Activated CD4-positive, alpha-beta T cell treated with anti-CD3 and anti-CD28 coated beads, Interleukin-2, amount 10 ng/mL, durations not matched to agents 7 days and 5 days (primary cell): ENCODE measurements around the gene MYO1B. TPM values are rescaled to one million over a fixed set of nuclear protein-coding genes. Genes with fewer than 3 reads are reported as not detected.
"Not testable (repeated sequence)": the region's sequence is repeated elsewhere in the genome, so short reads cannot be mapped to it uniquely, and the experiment has no call there.

Experiments
- CTCF ChIA-PET: fragments of 350-600 bp; sonication (Branson Sonifier 250); formaldehyde crosslinking; loops from one replicate; lab custom pipeline; 2021; ENCODE audit warnings: antibody characterized with exemption; lab: Charles Lee
- POLR2A ChIA-PET: fragments of 350-600 bp; sonication (Branson Sonifier 250); formaldehyde crosslinking; loops from one replicate; lab custom pipeline; 2021; ENCODE audit warnings: antibody characterized with exemption; lab: Charles Lee
- DNase-seq: peaks from one replicate; pipeline ENCODE4 v3.0.0-alpha.2; 2020
- H3K27ac Mint-ChIP-seq: one replicate; pipeline ENCODE4 v1.8.0; 2021; ENCODE audit warnings: mild to moderate bottlenecking, moderate library complexity, mixed read lengths
- H3K27me3 Mint-ChIP-seq: one replicate; pipeline ENCODE4 v1.8.0; 2021; ENCODE audit warnings: mixed read lengths
- H3K36me3 Mint-ChIP-seq: one replicate; pipeline ENCODE4 v1.8.0; 2021; ENCODE audit warnings: low read depth, mixed read lengths
- H3K4me1 Mint-ChIP-seq: one replicate; pipeline ENCODE4 v1.8.0; 2021; ENCODE audit warnings: mixed read lengths
- H3K4me3 Mint-ChIP-seq: one replicate; pipeline ENCODE4 v1.8.0; 2021; ENCODE audit warnings: mild to moderate bottlenecking, moderate library complexity, mixed read lengths
- H3K9me3 Mint-ChIP-seq: one replicate; pipeline ENCODE4 v1.8.0; 2021; ENCODE audit warnings: mixed read lengths
- total RNA-seq, 2 experiments: library from RNA; stranded (reverse); gene quantifications; one replicate each; pipeline ENCODE4 v1.2.3, GENCODE V29; 2021

Gene MYO1B
- total RNA-seq, 2 experiments from 2014 or later, result 0.74 to 0.98 TPM

DNA sequence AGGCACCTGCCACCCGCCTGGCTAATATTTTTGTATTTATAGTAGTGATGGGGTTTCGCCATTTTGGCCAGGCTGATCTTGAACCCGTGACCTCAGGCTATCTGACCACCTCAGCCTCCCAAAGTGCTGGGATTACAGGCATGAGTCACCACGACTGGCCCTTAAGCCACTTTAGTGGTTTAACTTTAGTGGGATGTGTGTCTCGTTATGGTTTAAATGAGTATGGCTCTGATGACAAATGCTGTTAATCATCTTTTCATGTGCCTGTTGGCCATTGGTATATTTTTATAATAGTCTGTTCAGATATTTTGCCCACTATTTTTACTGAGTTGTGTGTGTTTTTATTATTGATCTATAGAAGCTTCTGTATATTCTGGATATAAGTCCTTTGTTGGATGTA is 205.9 kb downstream of the MYO1B start:
- CTCF ChIA-PET, result no interaction called here
- H3K27me3 Mint-ChIP-seq, result peaks cover 8% of the 10 kb centered on the region
- no peaks in the 10 kb centered on the region for H3K4me1 Mint-ChIP-seq
- H3K36me3 Mint-ChIP-seq, result no peaks in the 10 kb centered on the region
- DNase-seq, result no peak
- H3K27ac Mint-ChIP-seq, result no peak overlapping the region
- H3K4me3 Mint-ChIP-seq, result no peak overlapping the region
- POLR2A ChIA-PET, result no interaction called here
- no peaks in the 10 kb centered on the region for H3K9me3 Mint-ChIP-seq

DNA sequence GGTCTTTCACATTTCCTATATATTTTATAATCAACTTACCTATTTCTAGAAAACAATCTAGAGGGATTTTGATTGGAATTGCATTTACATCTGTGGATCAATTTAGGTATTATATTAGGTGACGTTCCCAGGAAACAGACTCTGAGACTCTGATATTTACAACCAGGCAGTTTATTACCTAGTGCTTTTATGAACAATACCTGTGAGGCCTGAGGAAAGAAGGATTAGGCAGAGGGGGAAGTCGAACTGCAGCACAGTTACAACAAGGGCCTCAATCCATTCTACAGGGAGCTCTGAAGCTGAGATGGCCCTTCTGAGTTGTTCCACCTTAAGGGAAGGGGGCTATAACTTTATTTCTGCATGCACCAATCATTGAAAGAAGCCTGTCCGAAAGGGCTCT is 206.9 kb downstream of the MYO1B start:
- ChIA-PET CTCF (no interaction called here), POLR2A (no interaction called here)
- H3K36me3 Mint-ChIP-seq, result no peaks in the 10 kb centered on the region
- H3K9me3 Mint-ChIP-seq, result no peaks in the 10 kb centered on the region
- H3K4me1 Mint-ChIP-seq, result no peaks in the 10 kb centered on the region
- peaks cover 5% of the 10 kb centered on the region for H3K27me3 Mint-ChIP-seq
- H3K4me3 Mint-ChIP-seq, result no peak overlapping the region
- H3K27ac Mint-ChIP-seq, result no peak overlapping the region
- DNase-seq, result no peak

DNA sequence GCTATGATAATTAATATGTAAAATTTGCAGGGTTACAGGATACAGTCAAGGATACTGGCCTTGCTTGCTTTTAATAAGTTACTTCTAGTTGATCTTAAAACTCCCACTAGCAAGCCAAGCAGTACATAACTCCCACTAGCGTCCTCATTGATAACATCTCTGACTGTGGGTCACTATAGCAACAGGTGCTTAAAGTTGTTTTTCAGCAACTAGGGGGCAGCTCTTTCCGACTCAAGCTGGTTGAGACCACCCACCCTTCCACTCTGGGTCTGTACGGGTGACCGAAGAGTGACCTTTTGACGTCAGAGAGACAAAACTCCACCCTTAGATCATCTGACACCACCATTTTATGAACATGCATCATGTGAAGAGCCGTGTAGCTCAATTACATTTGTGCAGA is 208.6 kb downstream of the MYO1B start:
- CTCF ChIA-PET, result interaction anchor here (1.0 kb wide), 1 partner anchor 14 kb away, joined by 3 read pairs; no protein-coding TSS in a partner anchor
- no peaks in the 10 kb centered on the region for H3K4me1 Mint-ChIP-seq

DNA sequence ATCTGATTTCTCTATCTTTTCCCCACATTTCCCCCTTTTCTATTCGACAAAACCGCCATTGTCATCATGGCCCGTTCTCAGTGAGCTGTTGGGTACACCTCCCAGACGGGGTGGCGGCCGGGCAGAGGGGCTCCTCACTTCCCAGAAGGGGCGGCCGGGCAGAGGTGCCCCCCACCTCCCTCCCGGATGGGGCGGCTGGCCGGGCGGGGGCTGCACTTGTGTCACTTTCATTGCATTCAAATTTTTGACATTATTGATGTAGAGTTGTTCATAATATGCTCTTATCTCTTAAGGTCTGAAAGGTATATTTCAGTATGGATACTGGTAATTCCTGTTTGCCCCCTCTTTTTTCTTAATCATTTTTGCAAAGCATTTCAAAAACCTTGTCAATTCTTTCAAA is 211.3 kb downstream of the MYO1B start:
- not testable (repeated sequence) for H3K9me3 Mint-ChIP-seq

More for the DNA sequence above, 208.6 kb downstream of the MYO1B start:
- POLR2A ChIA-PET, result no interaction called here
- peaks cover 4% of the 10 kb centered on the region for H3K27me3 Mint-ChIP-seq
- H3K9me3 Mint-ChIP-seq, result no peaks in the 10 kb centered on the region
- no peak overlapping the region for H3K27ac Mint-ChIP-seq
- no peaks in the 10 kb centered on the region for H3K36me3 Mint-ChIP-seq
- no peak overlapping the region for H3K4me3 Mint-ChIP-seq
- no peak for DNase-seq

DNA sequence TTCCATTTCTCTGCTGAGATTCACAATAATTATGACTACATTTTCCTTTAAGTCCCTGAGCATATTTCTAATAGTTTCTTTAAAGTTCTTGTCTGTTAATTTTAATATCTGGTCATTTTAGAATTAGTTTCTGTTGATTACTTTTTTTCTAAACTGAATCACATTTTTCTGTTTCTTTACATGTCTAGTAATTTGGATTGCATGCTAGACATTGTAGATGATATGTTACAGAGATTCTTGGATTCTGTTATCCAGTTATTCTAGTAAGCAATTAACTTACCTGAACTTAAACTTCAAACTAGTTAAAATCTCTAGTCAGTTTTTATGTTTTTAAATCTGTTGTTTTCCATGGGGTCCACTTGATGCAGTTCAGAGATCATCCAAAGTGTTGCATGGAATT is 214.0 kb downstream of the MYO1B start:
- no peaks in the 10 kb centered on the region for H3K36me3 Mint-ChIP-seq
- peaks cover 11% of the 10 kb centered on the region for H3K27me3 Mint-ChIP-seq
- no peaks in the 10 kb centered on the region for H3K9me3 Mint-ChIP-seq
- ChIA-PET CTCF (no interaction called here), POLR2A (no interaction called here)
- DNase-seq, result no peak
- H3K27ac Mint-ChIP-seq, result no peak overlapping the region
- H3K4me1 Mint-ChIP-seq, result no peaks in the 10 kb centered on the region
- no peak overlapping the region for H3K4me3 Mint-ChIP-seq

More for the DNA sequence above, 211.3 kb downstream of the MYO1B start:
- H3K4me1 Mint-ChIP-seq, H3K4me3 Mint-ChIP-seq, H3K27ac Mint-ChIP-seq, CTCF ChIA-PET, H3K36me3 Mint-ChIP-seq, DNase-seq, POLR2A ChIA-PET: not testable (repeated sequence)
- peaks cover 14% of the 10 kb centered on the region for H3K27me3 Mint-ChIP-seq

DNA sequence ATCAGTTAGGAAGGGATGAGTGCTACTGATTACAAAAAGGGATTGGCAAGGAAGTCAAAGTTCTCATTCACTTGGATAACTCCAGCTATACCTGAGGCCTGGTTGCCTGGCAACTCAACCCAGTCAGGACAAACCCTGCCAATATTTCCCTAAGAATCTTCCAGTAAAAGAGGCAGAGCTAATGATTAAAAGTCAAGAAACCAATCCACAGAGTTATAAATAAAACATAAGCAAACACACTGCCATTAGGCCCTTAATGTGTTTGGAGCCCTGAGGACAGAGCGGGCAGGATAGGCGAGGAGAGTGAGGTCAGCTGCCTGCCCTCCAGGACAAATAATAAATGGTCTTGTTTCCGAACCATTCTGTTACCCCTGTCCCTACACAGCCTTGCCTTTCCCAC is 217.2 kb downstream of the MYO1B start:
- Mint-ChIP-seq H3K36me3 (no peaks in the 10 kb centered on the region), H3K4me1 (no peaks in the 10 kb centered on the region), H3K27me3 (peaks cover 11% of the 10 kb centered on the region), H3K9me3 (no peaks in the 10 kb centered on the region), H3K27ac (no peak overlapping the region), H3K4me3 (no peak overlapping the region)
- ChIA-PET CTCF (no interaction called here), POLR2A (no interaction called here)
- no peak for DNase-seq

DNA sequence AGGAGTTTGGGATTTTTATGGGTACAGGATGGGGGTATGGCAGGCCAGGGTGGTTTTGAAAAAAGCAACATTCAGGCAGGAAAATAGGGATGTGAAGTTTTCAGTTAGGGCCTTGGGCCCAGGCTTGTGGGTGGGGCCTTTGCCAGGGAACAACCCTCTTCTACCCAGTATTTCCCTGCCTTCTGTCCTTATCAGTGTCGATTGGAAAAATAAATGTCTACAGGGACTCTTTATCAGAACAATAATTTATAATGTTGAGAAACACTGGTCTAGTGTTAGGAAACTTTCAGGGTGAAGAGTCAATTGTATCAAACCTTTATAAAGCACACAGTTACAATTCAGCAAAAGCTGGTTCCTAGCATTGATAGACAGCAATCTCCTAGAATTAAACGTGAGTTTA is 218.6 kb downstream of the MYO1B start:
- CTCF ChIA-PET, result no interaction called here
- Mint-ChIP-seq H3K4me3 (no peak overlapping the region), H3K27ac (no peak overlapping the region), H3K4me1 (no peaks in the 10 kb centered on the region), H3K27me3 (peaks cover 9% of the 10 kb centered on the region), H3K36me3 (no peaks in the 10 kb centered on the region), H3K9me3 (no peaks in the 10 kb centered on the region)
- POLR2A ChIA-PET, result no interaction called here
- DNase-seq, result no peak

DNA sequence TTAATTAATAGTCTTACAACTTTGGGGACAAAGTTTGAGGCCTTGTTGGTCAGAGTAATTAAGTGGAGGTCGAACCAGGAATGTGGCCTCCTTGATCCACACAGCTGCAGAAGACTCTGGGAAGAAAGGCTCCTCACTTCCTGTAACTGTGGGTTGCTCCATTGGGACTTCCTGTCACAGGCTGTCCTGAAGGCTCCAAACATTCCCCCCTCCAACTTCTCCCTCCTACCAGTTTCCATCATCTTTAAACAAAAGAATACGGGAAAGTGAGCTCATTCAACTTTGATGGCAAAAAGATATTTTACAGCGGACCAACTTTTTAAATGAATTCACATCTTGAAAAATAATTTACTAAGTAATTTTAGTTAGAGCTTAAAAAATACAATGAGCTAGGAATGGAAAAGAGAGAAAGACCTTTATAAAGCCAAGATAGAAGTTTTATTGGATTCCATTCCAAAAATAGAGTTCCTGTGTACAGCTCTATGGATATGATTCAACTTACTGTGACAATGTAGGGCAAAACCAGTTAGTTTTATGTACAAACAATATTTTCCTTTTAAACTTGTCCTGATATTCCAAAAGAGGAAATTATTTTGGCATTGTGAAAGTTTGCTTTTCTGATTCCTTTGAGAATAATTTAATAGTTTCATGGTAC is 220.7 kb downstream of the MYO1B start:
- H3K9me3 Mint-ChIP-seq, result no peaks in the 10 kb centered on the region
- CTCF ChIA-PET, result no interaction called here

DNA sequence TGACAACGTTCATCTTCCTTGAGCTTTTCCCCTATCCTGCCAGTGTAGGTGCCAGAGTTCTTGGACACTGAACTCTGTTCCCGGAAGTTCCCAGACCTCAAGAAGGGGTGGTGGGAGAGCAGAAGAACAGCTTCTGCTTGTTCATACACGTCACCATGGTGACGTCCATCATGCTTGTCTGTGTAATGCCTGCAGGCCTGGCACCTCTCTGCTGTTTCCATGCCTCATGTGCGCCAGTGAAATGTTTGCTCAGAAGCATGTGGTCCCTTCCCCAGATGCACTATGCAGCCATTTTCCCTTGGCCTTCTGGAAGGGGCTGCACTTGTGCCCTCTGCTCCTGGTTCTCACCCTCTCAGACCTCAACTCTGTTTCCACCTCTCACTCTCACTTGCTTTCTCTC is 221.9 kb downstream of the MYO1B start:
- CTCF ChIA-PET, result interaction anchor here (1.0 kb wide), 1 partner anchor 14 kb away, joined by 3 read pairs; no protein-coding TSS in a partner anchor
- POLR2A ChIA-PET, result no interaction called here
- no peaks in the 10 kb centered on the region for H3K36me3 Mint-ChIP-seq

More for the DNA sequence above, 220.7 kb downstream of the MYO1B start:
- Mint-ChIP-seq H3K36me3 (no peaks in the 10 kb centered on the region), H3K27ac (no peak overlapping the region), H3K27me3 (no peaks in the 10 kb centered on the region), H3K4me1 (no peaks in the 10 kb centered on the region), H3K4me3 (no peak overlapping the region)
- no peak for DNase-seq
- POLR2A ChIA-PET, result no interaction called here

DNA sequence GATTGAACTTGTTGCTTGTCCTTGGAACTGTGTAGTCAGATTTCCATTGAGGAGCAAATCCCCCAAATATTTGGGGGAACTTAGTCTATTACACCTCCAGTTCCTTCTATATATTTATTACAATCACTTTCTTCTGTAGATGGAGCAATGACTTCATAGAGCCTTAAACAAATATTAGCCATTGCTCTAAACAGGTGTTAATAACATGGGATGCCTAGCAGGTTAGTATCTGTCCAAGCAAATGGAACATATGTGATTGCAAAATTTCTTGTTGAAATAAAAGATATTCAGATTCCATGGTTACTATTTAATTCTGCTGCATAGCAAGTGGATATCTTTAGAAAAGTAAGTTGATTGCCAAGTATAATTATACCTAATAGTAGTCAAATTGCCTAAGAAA is 225.1 kb downstream of the MYO1B start:
- Mint-ChIP-seq H3K9me3 (no peaks in the 10 kb centered on the region), H3K4me3 (no peak overlapping the region), H3K4me1 (no peaks in the 10 kb centered on the region), H3K27ac (no peak overlapping the region), H3K36me3 (no peaks in the 10 kb centered on the region), H3K27me3 (no peaks in the 10 kb centered on the region)
- ChIA-PET POLR2A (no interaction called here), CTCF (interaction anchor here (1.5 kb wide), 1 partner anchor 23 kb away, joined by 4 read pairs; no protein-coding TSS in a partner anchor)
- DNase-seq, result no peak

More for the DNA sequence above, 221.9 kb downstream of the MYO1B start:
- Mint-ChIP-seq H3K9me3 (no peaks in the 10 kb centered on the region), H3K4me1 (no peaks in the 10 kb centered on the region), H3K27ac (no peak overlapping the region), H3K4me3 (no peak overlapping the region), H3K27me3 (no peaks in the 10 kb centered on the region)
- DNase-seq, result no peak

DNA sequence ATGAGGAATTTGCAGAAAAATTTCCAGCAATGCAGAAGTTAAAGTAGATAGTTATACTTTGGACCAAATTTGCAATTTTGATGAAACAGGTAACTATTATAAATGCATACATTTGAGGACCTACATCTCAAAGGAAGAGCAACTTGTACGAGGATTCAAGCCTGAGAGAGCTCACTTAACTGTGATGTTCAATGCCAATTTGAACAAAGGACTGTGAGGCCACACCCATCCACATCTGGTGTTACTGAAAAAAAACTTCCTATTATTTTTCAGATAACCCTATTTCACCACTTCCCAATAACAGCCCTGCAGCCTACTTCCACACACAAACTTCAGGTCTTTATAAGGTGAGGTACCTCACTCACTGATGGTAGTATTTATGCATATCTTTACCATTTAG is 229.3 kb downstream of the MYO1B start:
- H3K27me3 Mint-ChIP-seq, result no peaks in the 10 kb centered on the region

More for the DNA sequence above, 229.3 kb downstream of the MYO1B start:
- Mint-ChIP-seq H3K4me1 (no peaks in the 10 kb centered on the region), H3K9me3 (no peaks in the 10 kb centered on the region), H3K36me3 (no peaks in the 10 kb centered on the region), H3K27ac (no peak overlapping the region), H3K4me3 (no peak overlapping the region)
- no peak for DNase-seq
- POLR2A ChIA-PET, result no interaction called here
- CTCF ChIA-PET, result no interaction called here
